ENCODE results near the gene MYO1G.

Gene MYO1G

DNA sequence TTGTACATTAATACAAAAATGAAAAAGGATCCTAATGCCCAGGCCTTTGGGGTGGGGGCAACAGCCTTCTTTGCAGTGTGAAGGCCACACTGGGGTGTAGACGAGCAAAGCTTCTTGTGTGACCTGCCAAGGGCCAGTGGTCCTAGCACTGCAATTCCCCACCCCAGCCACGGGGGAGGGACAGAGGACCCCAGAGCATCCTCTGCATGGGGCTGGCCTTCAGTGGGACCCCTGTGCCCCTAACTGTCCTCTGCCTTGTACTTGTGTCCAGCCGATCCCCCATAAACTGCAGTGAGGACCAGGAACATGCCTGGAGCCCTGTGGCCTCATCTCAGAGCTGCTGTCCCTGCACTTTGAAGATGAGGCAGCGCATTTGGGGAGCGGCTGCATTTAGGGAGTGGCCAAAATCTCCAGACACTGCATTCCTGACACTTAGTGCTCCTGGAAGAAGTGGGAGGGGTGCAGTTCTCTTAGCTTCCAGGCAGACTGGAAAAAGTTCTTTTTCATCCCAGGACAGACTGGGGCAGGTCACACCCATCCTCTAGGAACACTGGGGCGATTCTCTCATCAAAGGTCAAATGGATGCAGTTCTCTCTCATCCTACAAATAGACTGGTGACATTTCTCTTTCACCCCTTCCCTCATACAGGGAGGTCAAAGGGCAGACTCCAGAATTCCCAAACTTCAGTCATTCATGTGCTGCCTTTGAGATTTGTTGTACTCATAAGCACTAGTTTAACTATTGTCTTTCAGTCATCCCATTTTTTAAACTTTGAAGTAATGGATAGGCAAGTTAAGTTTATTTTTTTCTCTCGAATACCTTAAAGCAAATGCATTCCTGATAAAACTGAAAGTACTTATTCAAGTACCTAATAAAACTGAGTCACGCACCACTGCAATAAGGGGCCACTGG lies 922 bp upstream of the MYO1G start:
- DNase-seq = no peak

GRCh38 chr7:44977959-44978335 lies 868 bp downstream of the MYO1G start:
- no peak for DNase-seq

DNA sequence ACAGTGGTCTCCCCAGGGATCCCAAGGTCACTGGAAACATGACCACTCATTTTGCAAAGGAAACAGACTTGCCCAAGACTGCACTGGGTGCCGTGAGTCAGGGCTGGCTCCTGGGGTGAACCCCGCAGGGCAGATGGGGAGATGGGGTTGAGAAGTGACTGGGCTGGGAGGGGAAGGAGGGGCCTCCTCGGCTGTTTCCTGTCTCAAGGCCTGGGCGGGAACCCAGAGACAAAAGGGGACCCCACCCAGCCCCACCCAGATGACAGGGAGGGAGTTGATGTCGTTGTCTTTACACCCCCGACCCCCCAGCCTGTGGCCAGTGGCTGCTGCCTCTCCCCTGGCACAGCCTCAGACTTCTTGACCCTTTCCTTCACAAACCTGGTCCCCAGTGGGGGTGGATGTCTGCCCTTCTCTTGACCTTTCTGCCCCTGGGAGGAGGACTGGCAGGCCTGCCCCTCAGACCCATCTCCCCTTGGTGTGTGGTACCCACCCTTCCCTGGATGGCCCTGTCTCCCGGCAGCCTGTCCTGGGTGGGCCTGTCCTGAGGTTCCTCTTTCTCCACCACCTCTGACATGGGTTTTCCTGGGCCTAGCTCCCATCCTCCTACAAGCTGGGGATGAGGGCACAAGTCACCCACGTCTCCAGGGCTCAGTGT lies 1.4 kb downstream of the MYO1G start:
- peak; percentile 34 for DNase-seq

DNA sequence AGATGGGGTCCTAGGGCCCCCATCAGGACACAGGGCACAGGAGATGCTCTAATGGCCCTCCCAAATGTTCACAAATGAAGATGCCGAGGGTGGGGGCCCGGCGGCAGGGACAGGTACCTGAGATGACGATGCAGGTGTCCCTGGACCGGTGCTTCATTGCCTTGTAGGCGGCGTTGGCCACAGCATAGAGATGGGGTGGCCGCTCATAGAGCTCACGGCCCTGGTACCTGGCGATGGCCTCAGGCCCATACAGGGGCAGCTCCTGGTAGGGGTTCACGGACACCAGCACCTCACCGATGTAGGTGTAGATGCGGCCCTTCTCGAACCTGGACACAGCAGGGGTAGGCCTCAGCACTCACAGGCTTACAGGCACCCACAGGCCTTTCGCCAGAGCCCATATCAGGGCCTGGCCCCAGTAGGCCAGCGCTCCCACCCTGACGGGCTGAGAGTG lies 2.0 kb downstream of the MYO1G start:
- no peak for DNase-seq

DNA sequence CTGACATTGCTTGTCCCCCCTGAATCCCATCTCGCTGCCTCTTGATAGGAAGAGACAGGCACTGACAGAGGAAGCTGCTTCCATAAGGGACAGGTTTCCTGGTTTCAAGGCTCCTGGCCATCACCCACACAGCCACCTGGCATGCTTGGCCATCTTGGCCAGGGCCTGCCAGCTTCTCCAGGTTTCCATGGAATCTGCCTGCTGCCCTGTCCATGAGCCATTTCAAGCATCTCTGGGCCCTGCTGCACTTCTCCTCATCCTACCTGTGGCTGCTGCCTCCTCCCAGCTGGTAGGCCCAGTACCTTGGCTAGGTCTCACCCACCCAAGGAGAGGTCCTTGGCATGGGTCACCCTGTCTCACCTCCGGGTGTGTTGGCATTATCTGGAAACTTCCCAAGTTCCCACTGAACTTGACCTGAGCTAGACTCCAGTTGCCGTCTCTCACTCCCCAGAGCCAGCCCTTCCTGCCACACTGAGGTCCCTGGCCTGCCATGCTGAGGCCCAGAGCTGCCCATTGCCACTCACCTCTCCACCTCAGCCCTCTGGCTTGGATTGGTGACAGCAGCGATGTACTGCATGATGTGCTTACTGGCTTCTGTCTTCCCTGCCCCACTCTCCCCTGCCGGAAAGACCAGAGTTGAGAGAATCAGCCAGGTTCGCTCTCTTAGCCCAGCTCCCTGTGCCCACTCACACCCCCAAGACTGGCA lies 2.6 kb downstream of the MYO1G start:
- DNase-seq = no peak

GRCh38 chr7:44975331-44976039 lies 3.3 kb downstream of the MYO1G start:
- DNase-seq = no peak

DNA sequence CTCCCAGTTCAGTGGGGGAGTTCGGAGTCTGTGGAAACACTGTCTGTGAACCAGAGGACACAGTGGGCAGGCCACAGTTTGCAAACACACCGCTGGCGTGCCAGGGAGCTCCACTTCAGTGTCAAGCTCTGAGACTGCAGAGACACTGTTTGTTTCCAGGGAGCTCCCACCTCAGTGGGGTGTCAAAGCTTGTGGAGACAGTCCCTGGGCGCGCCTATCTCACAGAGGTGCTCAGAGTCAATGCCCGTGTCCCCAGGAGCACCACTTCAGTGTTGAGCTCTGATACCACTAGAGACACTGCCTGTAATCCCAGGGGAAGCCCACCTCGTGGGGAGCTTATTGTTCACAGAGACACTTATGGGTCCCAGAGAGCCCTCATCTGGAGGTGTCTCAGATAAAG lies 4.3 kb downstream of the MYO1G start:
- no peak for DNase-seq

DNA sequence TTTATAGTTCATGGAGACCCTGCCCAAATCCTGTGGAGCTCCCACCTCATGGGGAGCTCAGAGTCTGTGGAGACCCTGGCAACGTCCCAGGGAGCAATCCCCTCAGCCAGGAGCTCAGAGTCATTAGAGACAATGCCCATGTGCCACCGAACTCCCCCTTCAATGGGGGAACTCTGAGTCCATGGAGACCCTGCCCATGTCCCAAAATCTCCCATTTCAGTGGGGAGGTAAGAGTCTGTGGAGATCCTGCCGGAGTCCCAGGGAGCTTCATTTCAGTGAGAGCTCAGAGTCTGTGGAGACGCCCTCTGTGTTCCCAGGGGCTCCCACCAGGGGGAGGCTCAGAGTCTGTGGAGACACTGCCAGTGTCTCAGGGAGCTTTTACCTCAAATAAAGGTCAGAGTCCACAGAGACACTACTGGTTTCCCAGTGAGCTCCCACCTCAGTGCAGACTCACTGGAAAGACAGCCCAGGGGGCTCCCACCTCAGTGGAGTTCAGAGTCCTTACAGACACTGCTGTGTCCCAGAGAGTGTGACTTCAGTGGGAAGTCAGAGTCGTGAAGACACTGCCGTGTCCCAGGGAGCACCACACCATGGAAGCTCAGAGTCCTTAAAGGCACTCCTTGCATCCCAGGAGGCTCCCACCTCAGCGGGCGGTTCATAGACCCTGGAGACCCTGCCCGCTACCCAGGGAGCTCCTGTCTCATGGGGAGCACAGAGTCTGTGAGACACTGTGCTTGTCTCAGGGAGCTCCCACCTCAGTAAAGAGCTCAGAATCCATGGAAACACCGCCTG lies 5.0 kb downstream of the MYO1G start:
- DNase-seq = no peak

DNA sequence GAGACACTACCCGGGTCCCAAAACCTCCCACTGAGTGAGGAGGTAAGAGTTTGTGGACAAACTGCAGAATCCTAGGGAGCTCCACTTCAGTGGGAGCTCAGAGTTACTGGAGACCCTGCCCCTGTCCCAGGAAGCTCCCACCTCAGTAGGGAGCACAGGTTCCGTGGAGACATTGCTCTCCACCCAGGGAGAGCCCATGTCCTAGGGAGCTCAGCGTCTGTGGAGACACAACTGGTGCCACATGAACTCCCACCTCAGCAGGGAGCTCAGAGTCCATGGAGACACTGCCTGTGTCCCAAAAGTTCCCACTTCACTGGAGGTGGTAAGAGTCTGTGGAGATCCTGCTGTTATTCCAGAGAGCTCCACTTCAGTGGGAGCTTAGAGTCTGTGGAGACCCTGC lies 6.3 kb downstream of the MYO1G start:
- DNase-seq = no peak

DNA sequence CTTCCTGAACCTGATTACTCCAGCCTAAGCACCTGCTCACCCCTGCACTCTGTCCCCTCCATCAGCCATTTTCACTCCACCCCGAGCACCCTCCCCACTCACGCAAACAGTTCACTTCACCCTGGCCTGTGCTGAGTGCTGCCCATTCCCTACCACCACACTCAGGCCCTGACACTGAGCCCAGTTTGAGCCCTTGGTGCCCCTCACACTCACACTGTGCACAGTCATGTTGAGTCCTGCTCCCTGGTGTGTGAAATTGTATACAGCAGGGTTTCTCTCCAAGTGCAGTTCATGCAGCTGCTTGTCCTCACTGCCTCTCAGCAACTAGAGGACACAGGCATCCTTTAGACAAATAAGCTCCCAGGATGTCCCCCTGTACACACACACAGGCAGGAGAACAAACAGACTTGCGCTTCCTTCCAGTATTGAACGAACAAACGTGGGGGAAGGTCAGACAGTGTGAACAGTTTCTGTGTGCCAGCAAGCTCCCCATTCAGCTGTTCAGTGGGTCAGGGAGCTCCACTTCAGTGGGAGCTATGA lies 6.8 kb downstream of the MYO1G start:
- no peak for DNase-seq

DNA sequence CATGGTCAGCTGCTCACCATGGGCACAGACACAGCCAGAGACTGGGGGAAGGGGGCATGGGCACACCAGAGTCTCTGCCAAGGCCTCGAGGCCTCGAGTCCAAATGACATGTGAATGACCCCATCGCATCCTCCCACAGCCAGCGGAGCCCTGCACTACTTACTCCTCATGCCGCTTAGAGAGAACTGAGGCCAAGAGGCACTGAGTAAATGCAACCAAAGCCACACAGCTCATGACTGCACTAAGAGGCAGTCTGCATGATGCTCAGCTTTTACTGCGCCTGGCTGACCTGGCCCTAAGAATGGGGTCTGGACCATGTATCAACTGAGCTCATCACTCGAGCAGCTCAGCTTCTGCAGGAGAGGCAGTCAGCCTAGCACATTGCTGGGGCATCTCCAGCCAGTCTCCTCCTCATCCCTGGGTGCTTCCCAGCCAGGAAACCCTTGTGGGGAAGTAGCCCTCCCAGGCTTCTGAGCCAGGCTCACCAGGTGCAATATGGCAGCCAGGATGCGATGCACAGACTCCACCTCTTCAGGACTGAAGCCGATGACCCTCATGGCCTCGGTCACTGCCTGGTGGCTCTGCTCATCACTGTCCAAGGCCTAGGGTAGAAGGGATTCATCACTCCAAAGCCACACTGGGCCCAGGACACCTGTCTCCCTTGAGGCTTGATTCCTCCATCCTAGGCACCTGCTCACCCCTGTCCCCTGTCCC lies 7.5 kb downstream of the MYO1G start:
- no peak for DNase-seq

DNA sequence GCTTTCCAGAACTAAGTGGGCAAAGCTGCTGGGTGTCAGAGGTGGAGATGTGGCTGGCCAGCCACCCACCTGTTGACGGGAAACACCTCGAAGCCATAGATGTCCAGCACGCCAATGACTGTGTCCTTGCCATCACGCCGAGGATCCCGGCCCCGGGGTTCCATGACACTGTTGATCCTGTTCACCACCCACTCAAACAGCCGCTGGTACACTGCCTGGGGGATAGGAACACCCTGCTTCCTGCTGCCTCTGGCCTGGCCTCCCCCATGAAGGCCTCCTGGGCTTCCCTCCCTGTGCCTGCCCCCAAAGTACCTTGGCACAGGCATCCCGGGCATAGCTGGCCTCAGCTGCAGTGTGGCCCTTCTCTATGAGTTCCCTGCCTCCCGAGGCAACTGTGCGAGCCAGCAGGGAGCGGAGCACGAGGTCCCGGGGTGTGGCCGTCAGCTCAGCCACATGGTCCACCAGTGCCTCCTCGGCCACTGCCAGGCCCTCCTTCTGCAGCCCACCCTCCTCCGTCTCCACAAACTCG lies 8.2 kb downstream of the MYO1G start:
- DNase-seq = no peak

DNA sequence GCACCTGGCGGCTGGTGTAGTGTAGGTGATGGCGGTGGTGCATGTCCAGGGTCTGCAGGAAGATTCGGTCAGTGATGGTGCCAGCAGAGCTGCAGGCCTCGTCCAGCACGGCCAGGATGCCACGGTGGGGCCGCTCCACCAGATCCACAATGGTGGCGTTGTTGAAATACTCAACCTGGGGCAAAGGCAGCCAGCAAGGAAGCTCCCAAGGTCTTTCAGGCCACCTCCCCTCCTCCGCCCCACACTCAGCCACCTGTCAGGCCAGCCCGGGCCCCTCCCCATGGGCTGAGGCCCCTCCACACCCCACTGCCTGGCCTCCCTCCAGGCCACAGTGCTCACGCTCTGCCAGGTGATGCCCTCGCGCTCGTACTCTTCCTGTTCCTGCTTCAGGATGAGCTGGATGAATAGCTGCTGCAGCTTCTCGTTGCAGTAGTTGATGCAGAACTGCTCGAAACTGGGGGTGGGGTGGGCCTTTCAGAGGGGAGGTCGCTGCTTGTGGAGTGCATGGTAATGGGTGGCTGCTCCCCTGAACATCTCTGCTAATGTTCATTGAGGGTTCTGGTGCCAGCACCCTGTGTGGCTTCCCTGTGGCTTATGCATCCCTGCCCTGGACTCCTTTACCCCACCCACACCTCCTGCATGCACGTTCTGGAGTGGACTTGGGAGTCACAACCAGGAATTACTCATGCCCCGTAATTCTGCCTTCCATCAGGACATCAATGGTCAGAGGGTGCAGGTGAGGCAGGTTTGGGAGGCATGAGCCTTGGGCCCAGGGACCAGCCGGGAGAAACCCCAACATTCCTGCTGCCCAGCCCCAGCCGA lies 8.9 kb downstream of the MYO1G start:
- no peak for DNase-seq

GRCh38 chr7:44969049-44969700 lies 9.6 kb downstream of the MYO1G start:
- DNase-seq = no peak

DNA sequence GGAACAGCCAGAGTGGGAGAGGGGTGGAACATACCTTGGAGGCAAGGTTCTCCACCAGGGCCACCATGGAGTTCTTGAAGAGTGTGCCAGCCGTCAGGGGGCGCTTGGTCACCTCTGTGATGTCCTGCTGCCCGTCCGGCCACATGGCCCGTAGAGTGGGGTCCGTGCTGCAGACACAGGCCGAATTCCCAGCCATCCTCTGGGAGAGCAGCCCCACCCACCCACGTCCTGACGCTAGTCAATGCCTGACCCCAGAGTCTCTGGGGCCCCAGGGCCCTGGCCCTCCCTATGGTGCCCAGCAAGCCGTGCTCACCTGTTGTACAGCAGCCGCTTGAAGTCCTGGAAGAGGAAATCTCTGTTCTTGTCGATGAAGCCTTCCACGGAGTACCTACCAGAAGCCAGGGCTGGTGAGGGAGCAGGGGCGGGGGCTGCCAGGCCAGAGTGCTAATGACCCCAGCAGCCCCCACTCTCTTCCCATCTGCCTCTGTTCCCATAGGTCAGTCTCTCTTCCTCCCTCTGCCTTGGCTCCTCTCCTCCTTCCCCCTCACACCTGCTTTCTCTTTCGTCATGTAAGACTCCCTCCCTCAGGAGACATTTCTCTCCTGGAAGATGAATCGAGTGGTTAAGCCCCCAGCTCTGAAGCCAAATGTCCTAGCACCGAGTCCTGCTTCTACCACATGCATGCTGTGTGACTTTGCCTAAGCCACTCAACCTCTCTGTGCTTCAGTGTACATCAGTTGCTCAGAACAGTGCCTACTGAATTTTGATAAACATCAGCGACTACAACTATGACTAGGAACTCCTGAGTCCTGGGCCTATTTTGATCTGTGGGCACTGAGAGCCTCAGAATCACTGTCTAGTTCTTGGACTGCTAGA lies 11.0 kb downstream of the MYO1G start:
- DNase-seq = no peak

DNA sequence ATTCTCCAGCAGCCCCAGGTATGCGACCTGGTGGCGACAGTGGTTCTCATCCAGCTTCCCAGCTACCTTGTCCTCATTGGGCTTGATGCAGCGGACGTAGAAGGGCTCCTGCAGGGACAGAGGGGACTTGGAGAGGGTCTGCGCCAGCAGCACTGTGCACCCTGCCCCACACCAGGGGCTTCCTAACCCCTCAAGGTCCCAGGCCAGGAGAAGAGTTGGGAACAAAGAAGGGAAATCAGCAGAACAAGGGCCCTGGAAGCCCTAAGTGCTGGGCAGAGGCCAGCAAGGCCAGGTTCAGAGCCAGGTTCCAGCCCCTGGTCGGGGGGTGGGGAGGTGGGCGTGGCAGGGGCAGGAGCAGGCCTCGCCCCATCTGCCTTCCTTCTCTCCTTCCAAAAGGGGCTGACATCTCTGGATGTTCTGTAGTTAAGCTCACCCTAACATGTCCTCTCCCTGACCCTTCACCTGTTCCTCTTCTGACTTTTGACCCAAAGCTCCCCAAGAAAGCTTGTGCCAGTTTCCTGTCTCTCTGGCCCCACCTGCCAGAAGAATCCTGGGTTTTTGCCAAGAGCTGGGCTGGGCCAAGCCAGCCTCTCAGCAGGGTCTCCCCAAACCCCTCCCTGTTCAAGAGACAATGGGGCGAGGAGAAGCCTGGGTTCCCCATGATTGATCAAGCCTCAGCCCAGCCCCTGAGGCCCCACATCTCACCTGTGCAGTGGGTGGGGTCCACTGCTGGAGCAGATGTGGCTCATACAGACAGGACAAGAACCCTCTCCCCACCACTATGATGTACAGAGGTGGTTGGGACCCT lies 11.9 kb downstream of the MYO1G start:
- no peak for DNase-seq

DNA sequence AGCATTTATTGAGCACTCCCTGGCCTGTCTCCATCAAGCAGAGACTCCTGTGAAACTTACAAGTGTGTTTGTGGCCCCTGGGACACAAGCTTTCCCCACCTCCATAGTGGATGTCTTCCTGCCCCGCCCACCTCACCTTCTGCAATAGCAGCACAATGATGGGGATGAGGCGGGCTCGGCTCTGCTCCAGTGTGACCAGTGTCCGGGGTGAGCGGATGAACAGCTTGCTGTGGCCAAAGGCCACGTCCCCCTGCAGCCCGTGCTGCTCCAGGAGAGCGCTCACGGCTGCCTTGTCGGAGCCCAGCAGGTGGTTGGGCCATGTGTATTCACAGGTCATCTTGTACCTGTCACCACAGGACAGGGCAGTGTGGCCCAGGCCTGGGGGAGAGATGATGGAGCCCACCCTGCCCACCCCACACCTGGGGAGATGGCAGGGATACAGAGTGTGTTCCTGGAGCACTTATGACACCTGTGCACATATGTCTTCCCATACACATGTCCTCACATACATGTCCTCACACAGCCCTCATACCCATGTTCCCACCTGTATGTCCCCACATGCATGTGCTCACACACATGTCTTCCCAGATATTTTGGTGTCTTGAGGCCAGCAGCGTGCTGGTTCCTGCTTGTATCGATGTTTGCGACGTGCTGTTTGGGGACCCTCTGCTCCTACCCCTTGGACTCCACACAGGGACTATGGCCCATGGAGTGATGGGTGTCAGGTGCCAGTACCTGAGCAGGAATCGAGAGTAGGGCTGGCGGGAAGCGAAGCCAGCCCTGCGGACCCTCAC lies 12.7 kb downstream of the MYO1G start:
- no peak for DNase-seq
